HEK293 (cell line): ENCODE results near the gene CHIA.

ENCODE experiments used
- CTCF ChIA-PET: fragments of 350-600 bp; formaldehyde crosslinking; extraction: SDS; loops from one replicate; lab custom pipeline; 2021; ENCODE audit warnings: antibody characterized with exemption; lab: Yijun Ruan, JAX
- POLR2A ChIA-PET: fragments of 300-600 bp; formaldehyde crosslinking; extraction: SDS; loops from one replicate; lab custom pipeline; 2020; ENCODE audit warnings: antibody characterized with exemption, inconsistent platforms; lab: Yijun Ruan, JAX
- H3K27ac ChIP-seq: fragments of 200-500 bp; sonication (Bioruptor generic); 2 replicates; pipeline ENCODE4 v1.5.1; 2014; ENCODE audit warnings: low read depth, low read length, control low read depth, inconsistent platforms; ENCODE audit errors: extremely low read depth
- H3K36me3 ChIP-seq, 2 experiments: fragments of 200-500 bp in 1 of 2; sonication (Bioruptor generic) in 1 of 2; 1 replicate in 1 of 2; 2 replicates in 1 of 2; pipeline ENCODE4 v1.5.1; 2014 to 2017; ENCODE audit warnings: inconsistent platforms in 2 of 2, low read length in 2 of 2; ENCODE audit not compliant: control insufficient read depth in 2 of 2, insufficient read depth in 1 of 2
- H3K4me1 ChIP-seq: fragments of 200-500 bp; sonication (Bioruptor generic); 2 replicates; pipeline ENCODE4 v1.5.1; 2014; ENCODE audit warnings: mild to moderate bottlenecking, low read length, inconsistent platforms; ENCODE audit not compliant: control insufficient read depth, insufficient read depth
- H3K4me3 ChIP-seq: 2 replicates; pipeline ENCODE4 v1.5.1; 2011; ENCODE audit warnings: low read depth, mild to moderate bottlenecking, control low read depth, low read length, moderate library complexity
- H3K9me3 ChIP-seq: fragments of 200-500 bp; sonication (Bioruptor generic); 2 replicates; pipeline ENCODE4 v1.5.1; 2014; ENCODE audit warnings: low read depth, low read length, inconsistent platforms; ENCODE audit not compliant: control insufficient read depth, insufficient read depth
- KLF1 ChIP-seq: fragments of 450-650 bp; formaldehyde crosslinking; IDR thresholded peaks from 2 replicates; pipeline ENCODE4 v1.5.1; 2016; ENCODE audit warnings: missing biosample characterization, missing genetic modification characterization
- KLF8 ChIP-seq: fragments of 450-650 bp; formaldehyde crosslinking; IDR thresholded peaks from 2 replicates; pipeline ENCODE4 v1.5.1; 2016; ENCODE audit warnings: missing biosample characterization, missing genetic modification characterization
- MZF1 ChIP-seq: fragments of 450-650 bp; formaldehyde crosslinking; IDR thresholded peaks from 2 replicates; pipeline ENCODE4 v1.5.1; 2017; ENCODE audit warnings: missing biosample characterization, missing genetic modification characterization, borderline replicate concordance
- ZBTB48 ChIP-seq: fragments of 450-650 bp; formaldehyde crosslinking; IDR thresholded peaks from 2 replicates; pipeline ENCODE4 v1.5.1; 2016; ENCODE audit warnings: missing biosample characterization, missing genetic modification characterization
- ZBTB8A ChIP-seq: fragments of 450-650 bp; formaldehyde crosslinking; IDR thresholded peaks from 2 replicates; pipeline ENCODE4 v1.5.1; 2016; ENCODE audit warnings: missing biosample characterization, missing genetic modification characterization
- ZEB2 ChIP-seq: fragments of 450-650 bp; formaldehyde crosslinking; IDR thresholded peaks from 2 replicates; pipeline ENCODE4 v1.5.1; 2016; ENCODE audit warnings: missing biosample characterization, missing genetic modification characterization
- ZNF366 ChIP-seq: fragments of 450-650 bp; formaldehyde crosslinking; conservative IDR thresholded peaks from 2 replicates; pipeline ENCODE4 v1.5.1; 2016; ENCODE audit warnings: missing biosample characterization, missing genetic modification characterization
- ZNF391 ChIP-seq: fragments of 450-650 bp; formaldehyde crosslinking; IDR thresholded peaks from 2 replicates; pipeline ENCODE4 v1.5.1; 2016; ENCODE audit warnings: low read depth, missing biosample characterization, missing genetic modification characterization, borderline replicate concordance
- ZNF544 ChIP-seq: fragments of 450-650 bp; formaldehyde crosslinking; IDR thresholded peaks from 2 replicates; pipeline ENCODE4 v1.5.0; 2017; ENCODE audit warnings: missing biosample characterization, missing genetic modification characterization
- ZNF791 ChIP-seq: fragments of 450-650 bp; formaldehyde crosslinking; IDR thresholded peaks from 2 replicates; pipeline ENCODE4 v1.5.1; 2016; ENCODE audit warnings: missing biosample characterization, missing genetic modification characterization
- TF ChIP-seq, protein P1 (sequence below): fragments of 450-650 bp; formaldehyde crosslinking; IDR thresholded peaks from 2 replicates; pipeline ENCODE4 v1.5.1; 2016; ENCODE audit warnings: missing biosample characterization, missing genetic modification characterization
- TF ChIP-seq, protein P2 (sequence below): fragments of 450-650 bp; formaldehyde crosslinking; IDR thresholded peaks from 2 replicates; pipeline ENCODE4 v1.5.1; 2017; ENCODE audit warnings: missing biosample characterization, missing genetic modification characterization
- TF ChIP-seq, protein P3 (sequence below): fragments of 450-650 bp; formaldehyde crosslinking; IDR thresholded peaks from 2 replicates; pipeline ENCODE4 v1.5.1; 2016; ENCODE audit warnings: missing biosample characterization, missing genetic modification characterization, borderline replicate concordance
- TF ChIP-seq, protein P4 (sequence below): fragments of 450-650 bp; formaldehyde crosslinking; IDR thresholded peaks from 2 replicates; pipeline ENCODE4 v1.5.1; 2016; ENCODE audit warnings: missing biosample characterization, missing genetic modification characterization

Gene CHIA

DNA sequence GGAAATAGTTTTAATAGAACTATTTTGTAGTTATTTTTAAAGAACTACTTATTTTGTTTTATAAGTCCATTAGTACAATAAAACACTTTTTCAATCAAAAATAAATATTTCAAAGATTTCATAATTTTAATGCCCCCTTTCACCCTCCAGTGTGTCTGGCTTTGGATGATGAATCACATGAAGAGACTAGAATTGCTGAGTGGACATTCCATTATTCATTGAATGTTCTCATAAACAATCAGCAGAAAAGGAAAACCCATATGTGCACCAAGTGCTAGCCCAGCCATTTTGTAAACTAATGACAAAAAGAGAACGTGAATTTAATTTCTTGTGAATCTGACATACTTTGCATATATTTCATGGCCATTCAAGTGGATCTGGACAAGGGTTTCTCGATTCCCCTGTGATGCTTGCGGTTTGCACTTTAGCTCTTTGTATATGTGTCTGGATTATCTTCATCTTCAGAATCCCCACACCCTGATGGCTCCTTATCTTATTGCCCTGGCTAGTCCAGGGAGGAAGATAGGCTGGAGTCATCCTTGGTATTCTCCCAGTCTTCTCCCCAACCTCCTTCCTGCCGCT is 20.7 kb upstream of the CHIA start:
- TF ChIP-seq ZBTB8A (tag by site-specific recombination): no peak
- TF ChIP-seq MZF1 (tag by site-specific recombination): no peak
- TF ChIP-seq ZNF544 (tag by site-specific recombination): no peak
- TF ChIP-seq ZNF391 (tag by site-specific recombination): no peak
- TF ChIP-seq ZNF791 (tag by site-specific recombination): no peak
- no peak for TF ChIP-seq KLF1 (tag by site-specific recombination)
- no peak for TF ChIP-seq ZEB2 (tag by site-specific recombination)
- TF ChIP-seq, protein P1, sequence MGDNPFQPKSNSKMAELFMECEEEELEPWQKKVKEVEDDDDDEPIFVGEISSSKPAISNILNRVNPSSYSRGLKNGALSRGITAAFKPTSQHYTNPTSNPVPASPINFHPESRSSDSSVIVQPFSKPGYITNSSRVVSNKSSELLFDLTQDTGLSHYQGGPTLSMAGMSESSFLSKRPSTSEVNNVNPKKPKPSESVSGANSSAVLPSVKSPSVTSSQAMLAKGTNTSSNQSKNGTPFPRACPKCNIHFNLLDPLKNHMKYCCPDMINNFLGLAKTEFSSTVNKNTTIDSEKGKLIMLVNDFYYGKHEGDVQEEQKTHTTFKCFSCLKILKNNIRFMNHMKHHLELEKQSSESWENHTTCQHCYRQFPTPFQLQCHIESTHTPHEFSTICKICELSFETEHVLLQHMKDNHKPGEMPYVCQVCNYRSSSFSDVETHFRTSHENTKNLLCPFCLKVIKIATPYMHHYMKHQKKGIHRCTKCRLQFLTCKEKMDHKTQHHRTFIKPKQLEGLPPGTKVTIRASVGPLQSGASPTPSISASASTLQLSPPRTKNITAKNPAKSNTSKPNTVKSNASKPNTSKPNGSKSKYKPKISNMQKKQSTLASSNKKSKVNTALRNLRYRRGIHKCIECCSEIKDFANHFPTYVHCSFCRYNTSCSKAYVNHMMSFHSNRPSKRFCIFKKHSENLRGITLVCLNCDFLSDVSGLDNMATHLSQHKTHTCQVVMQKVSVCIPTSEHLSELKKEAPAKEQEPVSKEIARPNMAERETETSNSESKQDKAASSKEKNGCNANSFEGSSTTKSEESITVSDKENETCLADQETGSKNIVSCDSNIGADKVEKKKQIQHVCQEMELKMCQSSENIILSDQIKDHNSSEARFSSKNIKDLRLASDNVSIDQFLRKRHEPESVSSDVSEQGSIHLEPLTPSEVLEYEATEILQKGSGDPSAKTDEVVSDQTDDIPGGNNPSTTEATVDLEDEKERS (tag by site-specific recombination): no peak
- TF ChIP-seq ZBTB48: no peak
- TF ChIP-seq, protein P2, sequence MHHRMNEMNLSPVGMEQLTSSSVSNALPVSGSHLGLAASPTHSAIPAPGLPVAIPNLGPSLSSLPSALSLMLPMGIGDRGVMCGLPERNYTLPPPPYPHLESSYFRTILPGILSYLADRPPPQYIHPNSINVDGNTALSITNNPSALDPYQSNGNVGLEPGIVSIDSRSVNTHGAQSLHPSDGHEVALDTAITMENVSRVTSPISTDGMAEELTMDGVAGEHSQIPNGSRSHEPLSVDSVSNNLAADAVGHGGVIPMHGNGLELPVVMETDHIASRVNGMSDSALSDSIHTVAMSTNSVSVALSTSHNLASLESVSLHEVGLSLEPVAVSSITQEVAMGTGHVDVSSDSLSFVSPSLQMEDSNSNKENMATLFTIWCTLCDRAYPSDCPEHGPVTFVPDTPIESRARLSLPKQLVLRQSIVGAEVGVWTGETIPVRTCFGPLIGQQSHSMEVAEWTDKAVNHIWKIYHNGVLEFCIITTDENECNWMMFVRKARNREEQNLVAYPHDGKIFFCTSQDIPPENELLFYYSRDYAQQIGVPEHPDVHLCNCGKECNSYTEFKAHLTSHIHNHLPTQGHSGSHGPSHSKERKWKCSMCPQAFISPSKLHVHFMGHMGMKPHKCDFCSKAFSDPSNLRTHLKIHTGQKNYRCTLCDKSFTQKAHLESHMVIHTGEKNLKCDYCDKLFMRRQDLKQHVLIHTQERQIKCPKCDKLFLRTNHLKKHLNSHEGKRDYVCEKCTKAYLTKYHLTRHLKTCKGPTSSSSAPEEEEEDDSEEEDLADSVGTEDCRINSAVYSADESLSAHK (tag by site-specific recombination): no peak
- no peak for TF ChIP-seq ZNF366
- no peak for TF ChIP-seq KLF8 (tag by site-specific recombination)
- TF ChIP-seq, protein P3, sequence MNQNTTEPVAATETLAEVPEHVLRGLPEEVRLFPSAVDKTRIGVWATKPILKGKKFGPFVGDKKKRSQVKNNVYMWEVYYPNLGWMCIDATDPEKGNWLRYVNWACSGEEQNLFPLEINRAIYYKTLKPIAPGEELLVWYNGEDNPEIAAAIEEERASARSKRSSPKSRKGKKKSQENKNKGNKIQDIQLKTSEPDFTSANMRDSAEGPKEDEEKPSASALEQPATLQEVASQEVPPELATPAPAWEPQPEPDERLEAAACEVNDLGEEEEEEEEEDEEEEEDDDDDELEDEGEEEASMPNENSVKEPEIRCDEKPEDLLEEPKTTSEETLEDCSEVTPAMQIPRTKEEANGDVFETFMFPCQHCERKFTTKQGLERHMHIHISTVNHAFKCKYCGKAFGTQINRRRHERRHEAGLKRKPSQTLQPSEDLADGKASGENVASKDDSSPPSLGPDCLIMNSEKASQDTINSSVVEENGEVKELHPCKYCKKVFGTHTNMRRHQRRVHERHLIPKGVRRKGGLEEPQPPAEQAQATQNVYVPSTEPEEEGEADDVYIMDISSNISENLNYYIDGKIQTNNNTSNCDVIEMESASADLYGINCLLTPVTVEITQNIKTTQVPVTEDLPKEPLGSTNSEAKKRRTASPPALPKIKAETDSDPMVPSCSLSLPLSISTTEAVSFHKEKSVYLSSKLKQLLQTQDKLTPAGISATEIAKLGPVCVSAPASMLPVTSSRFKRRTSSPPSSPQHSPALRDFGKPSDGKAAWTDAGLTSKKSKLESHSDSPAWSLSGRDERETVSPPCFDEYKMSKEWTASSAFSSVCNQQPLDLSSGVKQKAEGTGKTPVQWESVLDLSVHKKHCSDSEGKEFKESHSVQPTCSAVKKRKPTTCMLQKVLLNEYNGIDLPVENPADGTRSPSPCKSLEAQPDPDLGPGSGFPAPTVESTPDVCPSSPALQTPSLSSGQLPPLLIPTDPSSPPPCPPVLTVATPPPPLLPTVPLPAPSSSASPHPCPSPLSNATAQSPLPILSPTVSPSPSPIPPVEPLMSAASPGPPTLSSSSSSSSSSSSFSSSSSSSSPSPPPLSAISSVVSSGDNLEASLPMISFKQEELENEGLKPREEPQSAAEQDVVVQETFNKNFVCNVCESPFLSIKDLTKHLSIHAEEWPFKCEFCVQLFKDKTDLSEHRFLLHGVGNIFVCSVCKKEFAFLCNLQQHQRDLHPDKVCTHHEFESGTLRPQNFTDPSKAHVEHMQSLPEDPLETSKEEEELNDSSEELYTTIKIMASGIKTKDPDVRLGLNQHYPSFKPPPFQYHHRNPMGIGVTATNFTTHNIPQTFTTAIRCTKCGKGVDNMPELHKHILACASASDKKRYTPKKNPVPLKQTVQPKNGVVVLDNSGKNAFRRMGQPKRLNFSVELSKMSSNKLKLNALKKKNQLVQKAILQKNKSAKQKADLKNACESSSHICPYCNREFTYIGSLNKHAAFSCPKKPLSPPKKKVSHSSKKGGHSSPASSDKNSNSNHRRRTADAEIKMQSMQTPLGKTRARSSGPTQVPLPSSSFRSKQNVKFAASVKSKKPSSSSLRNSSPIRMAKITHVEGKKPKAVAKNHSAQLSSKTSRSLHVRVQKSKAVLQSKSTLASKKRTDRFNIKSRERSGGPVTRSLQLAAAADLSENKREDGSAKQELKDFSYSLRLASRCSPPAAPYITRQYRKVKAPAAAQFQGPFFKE (tag by site-specific recombination): no peak
- TF ChIP-seq, protein P4, sequence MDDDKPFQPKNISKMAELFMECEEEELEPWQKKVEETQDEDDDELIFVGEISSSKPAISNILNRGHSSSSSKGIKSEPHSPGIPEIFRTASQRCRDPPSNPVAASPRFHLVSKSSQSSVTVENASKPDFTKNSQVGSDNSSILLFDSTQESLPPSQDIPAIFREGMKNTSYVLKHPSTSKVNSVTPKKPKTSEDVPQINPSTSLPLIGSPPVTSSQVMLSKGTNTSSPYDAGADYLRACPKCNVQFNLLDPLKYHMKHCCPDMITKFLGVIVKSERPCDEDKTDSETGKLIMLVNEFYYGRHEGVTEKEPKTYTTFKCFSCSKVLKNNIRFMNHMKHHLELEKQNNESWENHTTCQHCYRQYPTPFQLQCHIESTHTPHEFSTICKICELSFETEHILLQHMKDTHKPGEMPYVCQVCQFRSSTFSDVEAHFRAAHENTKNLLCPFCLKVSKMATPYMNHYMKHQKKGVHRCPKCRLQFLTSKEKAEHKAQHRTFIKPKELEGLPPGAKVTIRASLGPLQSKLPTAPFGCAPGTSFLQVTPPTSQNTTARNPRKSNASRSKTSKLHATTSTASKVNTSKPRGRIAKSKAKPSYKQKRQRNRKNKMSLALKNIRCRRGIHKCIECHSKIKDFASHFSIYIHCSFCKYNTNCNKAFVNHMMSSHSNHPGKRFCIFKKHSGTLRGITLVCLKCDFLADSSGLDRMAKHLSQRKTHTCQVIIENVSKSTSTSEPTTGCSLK (tag by site-specific recombination): no peak
- Histone ChIP-seq H3K9me3 (no peaks in the 10 kb centered on the region), H3K36me3 (no peaks in the 10 kb centered on the region), H3K4me3 (no peak overlapping the region), H3K27ac (no peak overlapping the region), H3K4me1 (no peaks in the 10 kb centered on the region)
- POLR2A ChIA-PET: no interaction called here
- CTCF ChIA-PET: no interaction called here
